Erythroblast (primary cell): ENCODE measurements around the gene TMEM217.
A peak's percentile ranks its signal among the peaks of the same experiment; 100 is the strongest.
"Not testable (repeated sequence)": the region's sequence is repeated elsewhere in the genome, so short reads cannot be mapped to it uniquely, and the experiment has no call there.

Experiments
- DNase-seq, 2 experiments: peaks; one replicate each; lab custom pipeline; 2025; lab: John Stamatoyannopoulos, UW
- GATA1 ChIP-seq: IDR thresholded peaks from 2 replicates; pipeline ENCODE4 v1.6.1; 2011; ENCODE audit warnings: low read depth, mild to moderate bottlenecking, control low read depth, low read length, moderate library complexity
- POLR2A ChIP-seq: IDR thresholded peaks from 2 replicates; pipeline ENCODE4 v1.6.1; 2011; ENCODE audit warnings: mild to moderate bottlenecking, low read length

The TMEM217 gene

DNA sequence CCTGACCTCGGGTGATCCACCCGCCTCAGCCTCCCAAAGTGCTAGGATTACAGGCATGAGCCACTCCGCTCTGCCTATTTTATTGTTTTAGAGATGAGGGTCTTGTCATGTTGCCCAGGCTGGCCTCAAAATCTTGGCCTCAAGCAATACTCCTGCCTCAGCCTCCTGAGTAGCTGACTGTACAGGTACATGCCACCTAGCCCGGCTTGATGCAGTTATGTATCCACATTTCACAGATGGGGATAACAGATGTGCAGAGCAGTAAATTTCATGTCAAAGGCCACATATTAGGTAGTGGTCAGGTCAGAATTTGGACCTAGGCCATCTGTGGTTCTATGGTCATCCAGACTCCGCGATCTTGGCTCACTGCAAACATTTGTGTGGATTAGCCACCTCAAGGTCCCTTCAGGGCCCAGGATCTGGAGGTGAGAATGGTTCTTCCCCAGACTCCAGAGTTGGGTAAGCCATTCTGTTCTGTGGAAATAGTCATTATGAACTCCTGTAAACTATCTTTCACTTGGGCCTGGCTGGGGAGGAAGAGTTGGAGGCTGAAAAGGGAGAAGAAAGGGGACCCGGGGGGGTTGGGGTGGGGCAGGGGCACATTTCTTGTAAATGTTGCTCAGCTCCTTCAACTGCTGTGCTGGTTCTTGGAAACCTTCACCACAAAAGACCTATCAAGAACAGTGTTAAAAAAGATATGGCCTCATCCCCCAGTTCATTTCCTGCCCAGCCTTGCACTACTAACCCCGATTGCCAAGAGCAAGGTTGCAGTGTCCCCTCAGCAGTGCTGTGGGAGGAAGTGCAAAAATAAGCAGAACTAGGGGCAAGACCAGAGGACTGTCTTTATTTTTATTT, 75.0 kb downstream of the TMEM217 start:
- DNase-seq: peak; percentile 89 to 94
- TF ChIP-seq POLR2A (peak; percentile 66), GATA1 (no peak)

DNA sequence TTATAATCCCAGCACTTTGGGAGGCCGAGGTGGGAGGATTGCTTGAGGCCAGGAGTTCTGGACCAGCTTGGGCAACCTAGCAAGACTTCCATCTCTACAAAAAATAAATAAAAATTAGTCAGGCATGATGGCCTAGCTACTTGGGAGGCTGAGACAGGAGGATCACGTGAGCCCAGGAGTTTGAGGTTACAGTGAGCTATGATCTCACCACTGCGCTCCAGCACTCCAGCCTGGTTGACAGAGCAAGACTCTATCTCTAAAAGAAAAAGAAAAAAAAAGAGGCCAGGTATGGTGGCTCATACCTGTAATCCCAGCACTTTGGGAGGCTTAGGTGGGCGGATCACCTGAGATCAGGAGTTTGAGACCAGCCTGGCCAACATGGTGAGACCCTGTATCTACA, 77.3 kb downstream of the TMEM217 start:
- not testable (repeated sequence) for DNase-seq

DNA sequence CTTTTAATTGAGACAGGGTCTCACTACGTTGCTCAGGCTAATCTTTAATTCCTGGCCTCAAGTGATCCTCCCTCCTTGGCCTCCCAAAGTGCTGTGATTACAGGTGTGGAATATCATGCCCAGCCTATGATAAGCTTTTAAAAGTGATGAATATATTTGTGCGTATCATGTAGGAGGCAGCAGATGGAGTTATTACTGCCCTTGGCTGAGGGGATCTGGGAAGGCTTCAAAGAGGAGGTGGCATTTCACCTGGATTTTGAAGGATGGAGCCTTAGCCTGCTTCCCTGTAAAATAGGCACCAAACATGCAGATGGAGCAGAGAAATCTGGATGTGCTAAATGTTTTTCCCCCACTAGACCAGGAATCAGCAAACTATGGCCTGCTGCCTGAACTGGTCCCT, 77.9 kb downstream of the TMEM217 start:
- DNase-seq: no peak

DNA sequence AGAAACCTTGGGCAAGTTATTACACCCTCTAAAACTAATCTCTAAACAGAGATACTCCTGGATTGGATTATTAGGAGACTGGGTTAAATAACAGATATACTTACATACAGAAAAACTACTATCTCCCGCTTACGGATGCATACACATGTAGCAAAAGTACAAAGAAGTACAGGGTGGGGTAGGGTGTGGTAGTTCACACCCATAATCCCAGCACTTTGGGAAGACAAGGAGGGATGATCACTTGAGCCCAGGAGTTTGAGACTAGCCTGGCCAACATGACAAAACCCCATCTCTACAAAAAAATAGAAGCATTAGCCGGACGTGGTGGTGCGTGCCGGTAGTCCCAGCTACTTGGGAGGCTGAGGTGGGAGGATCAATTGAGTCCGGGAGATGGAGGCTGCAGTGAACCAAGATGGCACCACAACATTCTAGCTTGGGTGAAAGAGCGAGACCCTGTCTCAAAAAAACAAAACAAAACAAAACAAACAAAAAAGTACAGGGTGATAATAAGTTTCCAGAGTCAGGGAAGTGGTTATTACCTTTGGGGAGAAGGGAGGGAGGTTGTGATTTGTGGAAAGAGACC, 79.9 kb downstream of the TMEM217 start:
- no peak for DNase-seq
- TF ChIP-seq POLR2A (no peak), GATA1 (no peak)

More for the DNA sequence above, 77.9 kb downstream of the TMEM217 start:
- TF ChIP-seq GATA1: no peak
- no peak for TF ChIP-seq POLR2A

DNA sequence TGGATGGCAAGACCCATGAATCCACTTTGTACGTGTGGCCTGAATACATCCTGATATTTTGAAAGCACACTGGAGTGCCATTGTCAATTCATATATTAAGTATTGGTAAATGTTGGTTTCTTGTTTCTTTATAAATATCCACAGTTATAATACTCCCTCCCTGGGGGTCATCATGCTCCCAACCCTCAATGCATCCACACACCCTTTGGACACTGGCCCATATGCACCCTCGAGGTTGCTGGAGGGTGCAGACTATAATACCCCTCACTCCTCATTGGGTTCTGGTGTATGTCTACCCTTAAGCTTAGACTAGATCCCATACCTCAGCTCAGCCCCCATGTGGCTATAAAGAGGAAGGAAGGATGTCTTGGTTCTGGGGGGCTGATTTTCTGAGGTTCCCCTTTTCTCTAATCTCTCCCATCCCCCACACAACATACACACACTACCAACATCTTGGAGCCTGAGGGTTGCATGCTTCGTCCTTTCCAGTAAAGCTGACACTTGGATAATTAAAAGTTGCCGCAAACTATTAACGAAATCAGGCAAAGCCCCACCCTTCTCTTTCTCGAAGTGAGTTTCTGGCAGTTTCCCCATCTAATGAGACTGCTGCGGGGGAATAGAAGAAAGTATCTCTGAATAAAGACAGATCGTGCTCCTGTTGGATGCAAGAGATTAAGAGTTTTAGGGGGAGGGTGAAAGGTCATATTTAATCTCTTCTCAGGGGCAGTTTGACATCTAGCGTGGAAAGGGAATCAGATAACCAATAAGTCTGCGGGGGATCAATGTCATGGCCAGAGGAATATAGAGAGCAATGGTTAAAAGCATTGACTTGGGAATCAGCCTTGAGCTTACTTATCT, 80.6 kb downstream of the TMEM217 start:
- peak; percentile 75 to 80 for DNase-seq
- TF ChIP-seq GATA1 (no peak), POLR2A (peak; percentile 49)

DNA sequence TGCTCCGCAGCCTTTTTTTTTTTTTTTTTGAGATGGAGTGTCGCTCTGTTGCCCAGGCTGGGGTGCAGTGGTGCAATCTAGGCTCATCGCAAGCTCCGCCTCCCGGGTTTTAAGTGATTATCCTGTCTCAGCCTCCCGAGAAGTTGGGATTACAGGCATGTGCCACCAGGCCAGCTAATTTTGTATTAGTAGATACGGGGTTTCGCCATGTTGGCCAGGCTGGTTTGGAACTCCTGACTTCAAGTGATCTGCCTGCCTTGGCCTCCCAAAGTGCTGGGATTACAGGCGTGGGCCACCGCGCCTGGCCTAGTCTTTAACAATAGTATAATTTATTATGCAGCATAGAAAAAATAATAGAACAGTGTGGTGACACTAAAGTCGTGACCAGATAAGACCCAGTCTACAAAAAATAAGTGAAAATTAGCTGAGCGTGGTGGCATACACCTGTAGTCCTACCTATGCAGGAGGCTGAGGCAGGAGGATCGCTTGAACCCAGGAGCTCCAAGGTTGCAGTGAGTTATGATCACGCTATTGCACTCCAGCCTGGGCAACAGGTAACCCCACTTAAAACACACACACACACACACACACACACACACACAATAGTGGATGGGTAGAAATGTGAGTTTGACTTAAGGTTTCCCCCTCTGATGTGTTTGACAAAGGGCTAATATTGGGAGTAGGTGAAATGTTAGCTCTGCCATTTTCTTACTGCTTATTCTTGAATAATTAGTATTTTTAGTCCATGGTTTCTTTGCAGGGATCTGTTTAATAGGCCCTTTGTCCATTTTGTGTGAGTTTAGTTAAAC, 81.5 kb downstream of the TMEM217 start:
- no peak for TF ChIP-seq GATA1
- TF ChIP-seq POLR2A: peak; percentile 79
- DNase-seq: peak; percentile 56 to 70

DNA sequence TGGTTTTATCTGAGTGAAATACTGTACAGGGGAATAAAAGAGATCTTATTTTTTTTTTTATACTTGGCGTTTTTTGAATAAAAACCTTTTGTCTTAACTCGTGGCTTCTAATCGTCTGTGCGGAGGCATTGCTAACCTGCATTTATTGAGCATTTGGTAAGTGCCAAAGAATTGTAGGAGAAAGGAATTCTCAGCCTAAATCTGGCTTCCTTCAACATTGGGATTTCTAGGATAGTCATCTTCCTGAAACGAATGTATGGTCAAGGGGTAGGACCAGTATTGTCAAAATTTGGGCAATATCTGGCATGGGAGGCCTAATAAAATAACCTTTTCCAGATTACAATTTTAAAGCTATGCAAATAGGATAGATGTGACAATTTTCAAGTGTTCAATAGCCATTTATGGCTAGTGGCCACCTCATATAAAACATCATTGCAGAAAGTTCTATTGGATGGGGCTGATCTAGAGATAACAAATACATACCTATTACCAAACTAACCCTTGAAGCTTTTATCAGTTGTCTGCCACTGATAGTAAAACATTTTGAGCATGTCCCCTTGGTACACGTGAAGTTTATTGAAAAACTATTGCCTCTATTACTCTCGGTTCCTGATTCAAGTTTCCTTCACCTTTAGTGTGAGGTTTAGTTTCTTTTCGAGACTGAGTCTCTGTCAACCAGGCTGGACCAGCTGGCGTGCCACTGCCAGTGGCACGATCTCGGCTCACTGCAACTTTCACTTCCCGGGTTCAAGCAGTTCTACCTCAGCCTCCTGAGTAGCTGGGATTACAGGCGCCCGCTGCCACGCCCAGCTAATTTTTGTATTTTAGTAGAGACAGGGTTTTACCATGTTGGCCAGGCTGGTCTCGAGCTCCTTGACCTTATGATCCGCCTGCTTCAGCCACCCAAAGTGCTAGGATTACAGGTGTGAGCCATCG, 82.3 kb downstream of the TMEM217 start:
- DNase-seq: peak; percentile 65 to 67

DNA sequence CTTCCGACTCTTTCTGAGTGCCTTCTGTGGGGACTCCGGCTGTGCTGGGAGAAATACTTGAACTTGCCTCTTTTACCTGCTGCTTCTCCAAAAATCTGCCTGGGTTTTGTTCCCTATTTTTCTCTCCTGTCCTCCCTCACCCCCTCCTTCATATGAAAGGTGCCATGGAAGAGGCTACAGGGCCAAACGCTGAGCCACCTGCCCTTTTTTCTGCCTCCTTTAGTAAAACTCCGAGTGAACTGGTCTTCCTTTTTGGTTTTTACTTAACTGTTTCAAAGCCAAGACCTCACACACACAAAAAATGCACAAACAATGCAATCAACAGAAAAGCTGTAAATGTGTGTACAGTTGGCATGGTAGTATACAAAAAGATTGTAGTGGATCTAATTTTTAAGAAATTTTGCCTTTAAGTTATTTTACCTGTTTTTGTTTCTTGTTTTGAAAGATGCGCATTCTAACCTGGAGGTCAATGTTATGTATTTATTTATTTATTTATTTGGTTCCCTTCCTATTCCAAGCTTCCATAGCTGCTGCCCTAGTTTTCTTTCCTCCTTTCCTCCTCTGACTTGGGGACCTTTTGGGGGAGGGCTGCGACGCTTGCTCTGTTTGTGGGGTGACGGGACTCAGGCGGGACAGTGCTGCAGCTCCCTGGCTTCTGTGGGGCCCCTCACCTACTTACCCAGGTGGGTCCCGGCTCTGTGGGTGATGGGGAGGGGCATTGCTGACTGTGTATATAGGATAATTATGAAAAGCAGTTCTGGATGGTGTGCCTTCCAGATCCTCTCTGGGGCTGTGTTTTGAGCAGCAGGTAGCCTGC, 83.2 kb downstream of the TMEM217 start:
- no peak for TF ChIP-seq POLR2A
- no peak for TF ChIP-seq GATA1
- peak in 1 of 2 experiments; percentile 64 for DNase-seq

More for the DNA sequence above, 82.3 kb downstream of the TMEM217 start:
- peak; percentile 87 for TF ChIP-seq POLR2A
- no peak for TF ChIP-seq GATA1

DNA sequence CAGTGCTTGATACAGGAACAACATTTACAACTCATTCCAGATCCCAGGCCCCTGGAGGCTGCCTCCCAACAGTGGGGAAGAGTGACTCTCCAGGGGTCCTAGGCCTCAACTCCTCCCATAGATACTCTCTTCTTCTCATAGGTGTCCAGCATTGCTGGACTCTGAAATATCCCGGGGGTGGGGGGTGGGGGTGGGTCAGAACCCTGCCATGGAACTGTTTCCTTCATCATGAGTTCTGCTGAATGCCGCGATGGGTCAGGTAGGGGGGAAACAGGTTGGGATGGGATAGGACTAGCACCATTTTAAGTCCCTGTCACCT, 83.8 kb downstream of the TMEM217 start:
- peak in 1 of 2 experiments; percentile 66 for DNase-seq
- TF ChIP-seq GATA1 (no peak), POLR2A (no peak)

DNA sequence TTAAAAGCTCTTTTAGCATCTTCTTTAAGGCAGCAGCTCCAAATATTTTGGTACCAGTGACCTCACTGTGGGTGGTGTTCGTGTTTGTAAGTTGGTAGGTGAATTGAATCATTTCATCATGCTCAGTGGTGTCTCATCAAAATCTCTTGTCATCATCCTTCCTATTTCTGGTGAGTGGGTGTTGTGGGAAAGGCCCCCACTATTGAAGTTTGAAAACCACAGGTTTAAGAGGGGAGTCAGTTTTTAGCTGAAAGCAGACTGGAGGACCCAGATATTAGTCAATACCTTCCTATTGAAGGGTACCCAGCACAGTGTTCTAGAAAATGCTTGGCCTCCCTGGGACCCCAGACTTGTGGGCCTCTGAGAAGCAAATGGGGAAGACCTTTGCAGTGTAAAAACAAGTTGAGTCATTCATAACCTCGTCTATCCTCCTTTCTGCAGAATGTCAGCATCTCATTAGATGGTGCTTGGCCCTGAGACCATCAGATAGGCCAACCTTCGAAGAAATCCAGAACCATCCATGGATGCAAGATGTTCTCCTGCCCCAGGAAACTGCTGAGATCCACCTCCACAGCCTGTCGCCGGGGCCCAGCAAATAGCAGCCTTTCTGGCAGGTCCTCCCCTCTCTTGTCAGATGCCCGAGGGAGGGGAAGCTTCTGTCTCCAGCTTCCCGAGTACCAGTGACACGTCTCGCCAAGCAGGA, 84.3 kb downstream of the TMEM217 start:
- DNase-seq: peak; percentile 72 to 86

More for the DNA sequence above, 84.3 kb downstream of the TMEM217 start:
- TF ChIP-seq POLR2A (peak; percentile 77), GATA1 (no peak)
